HUDEP-2 (cell line): ENCODE results near the gene ZNF341.

Source experiments
- DNase-seq, 76 experiments: peaks; one replicate each; lab custom pipeline; 2025; ENCODE audit not compliant: unreplicated experiment in 76 of 76; lab: John Stamatoyannopoulos, UW

ZNF341 gene

DNA sequence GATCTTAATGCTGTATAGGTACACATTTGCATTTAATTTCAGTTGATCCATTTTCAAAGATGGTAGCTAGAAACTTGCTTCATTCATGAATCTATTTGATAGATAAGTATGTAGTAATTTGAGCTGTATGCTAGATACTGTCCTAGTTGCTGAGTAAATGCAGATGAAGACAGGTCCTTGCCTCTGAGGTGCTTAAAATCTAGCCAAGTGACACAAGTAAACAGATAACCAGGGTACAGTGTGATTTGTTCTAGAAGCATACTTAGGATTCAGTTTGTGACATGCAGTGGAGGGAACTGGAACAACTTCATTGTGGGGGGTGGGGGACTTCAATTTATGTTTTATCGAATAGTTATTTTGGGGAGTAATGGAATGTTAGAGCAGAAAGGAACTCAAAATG, 88.6 kb downstream of the ZNF341 start:
- DNase-seq = no peak

DNA sequence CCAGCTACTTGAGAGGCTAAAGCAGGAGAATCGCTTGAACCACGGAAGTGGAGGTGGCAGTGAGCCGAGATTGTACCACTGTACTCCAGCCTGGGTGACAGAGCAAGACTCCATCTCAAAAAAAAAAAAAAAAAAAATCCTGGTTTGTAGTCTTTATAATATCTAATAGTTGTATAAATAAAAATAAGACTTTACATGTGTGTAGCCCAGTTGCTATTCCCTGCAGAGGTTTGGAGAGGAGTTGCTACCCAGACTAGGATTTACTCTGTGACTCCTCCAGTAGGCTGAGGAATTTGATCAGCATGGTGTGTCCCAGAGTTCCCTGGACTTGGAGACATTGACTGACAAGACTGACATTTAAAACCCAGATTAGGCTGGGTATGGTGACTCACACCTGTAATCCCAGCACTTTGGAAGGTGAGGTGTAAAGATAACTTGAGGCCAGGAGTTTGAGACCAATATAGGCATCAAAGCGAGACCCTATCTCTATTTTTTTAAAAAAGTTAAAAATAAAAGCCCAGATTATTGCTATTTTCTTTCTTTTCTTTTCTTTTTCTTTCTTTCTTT, 89.6 kb downstream of the ZNF341 start:
- no peak for DNase-seq

DNA sequence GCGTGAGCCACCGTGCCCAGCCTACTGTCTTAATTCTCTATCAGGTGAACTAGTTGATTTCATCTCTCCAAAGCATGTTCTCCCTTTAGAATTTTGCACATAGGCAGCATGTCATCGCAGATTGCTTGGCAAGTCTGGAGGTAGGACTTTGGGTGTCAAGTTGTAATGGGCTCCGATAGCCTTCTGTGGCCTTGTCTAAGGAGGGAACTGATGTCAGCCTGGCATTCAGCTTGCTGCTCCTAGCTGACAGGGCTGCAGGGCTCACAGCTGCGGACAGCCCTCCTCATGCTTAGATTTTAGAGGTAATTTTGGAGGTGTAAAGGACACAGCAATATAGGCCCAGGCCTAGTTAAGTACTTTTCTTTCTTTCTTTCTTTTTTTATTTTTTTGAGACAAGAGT, 90.6 kb downstream of the ZNF341 start:
- no peak for DNase-seq

DNA sequence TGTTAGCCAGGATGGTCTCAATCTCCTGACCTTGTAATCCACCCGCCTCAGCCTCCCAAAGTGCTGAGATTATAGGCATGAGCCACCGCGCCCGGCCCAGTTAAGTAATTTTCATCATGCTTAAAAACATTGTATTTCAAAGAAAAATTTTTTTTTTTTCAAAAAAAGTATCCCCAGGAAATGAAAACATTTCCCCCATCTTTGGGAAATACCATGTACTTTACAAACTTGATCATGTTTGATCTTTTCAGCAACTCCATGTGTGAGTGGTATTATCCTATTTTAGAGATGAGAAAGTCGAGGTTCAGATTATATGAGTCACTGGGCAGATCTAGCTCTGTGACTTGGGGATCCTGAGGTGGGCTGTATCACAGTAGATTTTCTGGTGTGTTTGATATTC, 91.2 kb downstream of the ZNF341 start:
- DNase-seq = no peak

DNA sequence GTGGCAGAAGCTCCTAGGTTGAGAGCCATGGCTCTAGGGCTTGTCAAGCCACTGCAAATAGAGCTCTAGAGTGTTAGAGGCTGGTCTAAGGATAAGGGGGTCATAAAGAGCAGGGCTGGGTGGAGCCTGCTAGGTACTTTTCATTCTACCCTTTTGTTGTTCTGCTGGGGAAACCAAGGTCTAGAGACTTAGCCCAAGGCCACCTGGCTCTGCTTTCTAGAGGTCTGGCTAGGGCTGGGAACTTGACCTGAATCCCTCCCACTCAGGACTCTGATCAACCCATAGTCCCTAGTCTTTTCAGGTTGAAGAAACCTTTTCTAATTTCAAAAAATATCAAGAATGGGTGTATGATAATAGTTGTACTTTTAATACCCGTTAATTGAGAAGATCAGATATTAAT, 93.1 kb downstream of the ZNF341 start:
- no peak for DNase-seq

DNA sequence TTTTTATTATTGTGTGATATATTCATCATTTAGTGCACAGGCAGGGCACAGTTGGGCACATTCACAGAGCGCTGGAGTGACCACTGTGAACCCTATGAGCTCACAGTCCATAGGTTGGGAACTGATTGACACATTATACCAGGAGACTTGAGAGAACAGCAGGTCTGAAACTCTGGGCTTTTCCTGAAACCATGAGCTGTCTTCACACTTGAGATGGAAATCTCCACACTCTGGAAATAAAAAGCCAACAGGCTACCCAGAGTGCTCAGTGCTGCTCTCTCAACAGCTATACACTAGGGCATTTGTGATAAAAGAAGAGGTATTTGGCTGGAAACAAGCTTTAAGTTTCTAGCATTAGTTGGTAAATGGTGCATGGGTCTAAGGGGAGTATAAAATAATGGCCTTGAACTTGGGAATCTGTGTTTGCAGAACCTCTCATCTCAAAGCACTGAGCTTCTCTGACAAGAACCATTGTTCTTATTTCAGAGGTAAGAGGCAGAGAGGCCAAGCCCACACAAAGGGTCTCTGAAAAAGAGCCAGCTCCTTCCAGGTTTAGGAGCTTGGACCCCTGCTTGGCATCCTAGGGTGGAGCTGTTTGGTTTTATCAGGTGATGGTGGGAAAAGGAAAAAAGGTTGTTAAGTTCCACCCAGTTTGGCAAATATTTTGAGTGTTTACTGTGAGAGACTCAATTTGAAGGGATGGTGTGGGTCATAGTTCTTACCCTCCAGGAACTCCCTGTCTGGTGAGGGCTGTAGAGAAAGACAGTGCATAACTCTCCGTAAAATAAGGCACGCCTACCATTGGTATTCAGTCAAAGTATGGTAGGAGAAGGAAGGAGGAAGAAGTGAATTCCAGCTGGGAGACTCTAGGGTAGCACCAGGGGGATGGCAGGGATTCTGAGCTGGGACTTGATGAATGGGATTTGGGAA, 93.8 kb downstream of the ZNF341 start:
- DNase-seq = no peak

DNA sequence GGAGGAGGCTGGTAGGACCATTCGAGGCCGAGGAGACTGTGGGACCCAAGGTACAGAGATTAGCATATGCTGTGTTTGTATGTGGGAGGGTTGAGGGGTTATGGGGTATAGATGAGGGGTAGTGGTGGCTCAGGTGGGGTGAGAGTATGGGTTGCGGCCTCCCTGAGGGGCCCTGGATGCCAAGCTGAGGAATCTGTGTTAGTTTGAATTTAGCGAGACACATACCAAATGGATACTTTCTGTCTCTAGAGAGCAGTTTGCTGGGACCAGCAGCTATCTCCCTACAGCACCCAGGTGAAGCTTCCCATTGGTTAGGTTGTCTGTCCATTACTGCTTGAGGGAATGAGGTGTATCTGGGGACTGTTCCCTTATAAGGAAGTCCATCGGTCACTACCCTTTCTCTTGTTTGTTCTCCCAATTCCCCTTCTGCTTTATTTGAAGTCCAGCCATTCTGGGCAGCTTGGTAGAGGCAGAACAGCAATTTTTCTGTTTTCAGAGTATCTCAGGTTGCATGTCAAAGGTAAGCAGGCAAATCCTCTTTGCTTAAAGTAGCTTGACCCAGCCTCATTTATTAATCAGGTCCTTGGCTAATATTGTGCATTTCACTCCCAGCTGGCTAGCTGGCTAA, 94.6 kb downstream of the ZNF341 start:
- DNase-seq = no peak

DNA sequence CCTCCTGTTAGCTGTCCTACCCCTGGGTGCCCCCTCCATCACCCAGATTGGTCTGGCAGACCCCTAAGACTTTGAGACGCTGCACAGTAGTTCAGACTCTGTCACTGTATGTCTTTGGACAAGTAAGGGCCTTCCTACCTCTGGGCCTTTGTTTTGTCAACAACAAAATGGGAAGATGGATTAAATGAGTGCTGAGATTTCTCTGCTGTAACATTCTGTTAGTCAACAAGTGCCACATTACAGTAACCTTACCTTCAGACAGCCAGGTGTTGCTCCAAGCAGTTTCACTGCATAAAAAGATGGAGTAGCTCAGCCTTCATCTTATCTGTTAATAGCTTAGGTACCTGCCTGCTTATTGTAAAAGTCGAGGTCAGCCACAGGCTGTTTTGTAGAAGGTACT, 95.3 kb downstream of the ZNF341 start:
- DNase-seq = no peak

DNA sequence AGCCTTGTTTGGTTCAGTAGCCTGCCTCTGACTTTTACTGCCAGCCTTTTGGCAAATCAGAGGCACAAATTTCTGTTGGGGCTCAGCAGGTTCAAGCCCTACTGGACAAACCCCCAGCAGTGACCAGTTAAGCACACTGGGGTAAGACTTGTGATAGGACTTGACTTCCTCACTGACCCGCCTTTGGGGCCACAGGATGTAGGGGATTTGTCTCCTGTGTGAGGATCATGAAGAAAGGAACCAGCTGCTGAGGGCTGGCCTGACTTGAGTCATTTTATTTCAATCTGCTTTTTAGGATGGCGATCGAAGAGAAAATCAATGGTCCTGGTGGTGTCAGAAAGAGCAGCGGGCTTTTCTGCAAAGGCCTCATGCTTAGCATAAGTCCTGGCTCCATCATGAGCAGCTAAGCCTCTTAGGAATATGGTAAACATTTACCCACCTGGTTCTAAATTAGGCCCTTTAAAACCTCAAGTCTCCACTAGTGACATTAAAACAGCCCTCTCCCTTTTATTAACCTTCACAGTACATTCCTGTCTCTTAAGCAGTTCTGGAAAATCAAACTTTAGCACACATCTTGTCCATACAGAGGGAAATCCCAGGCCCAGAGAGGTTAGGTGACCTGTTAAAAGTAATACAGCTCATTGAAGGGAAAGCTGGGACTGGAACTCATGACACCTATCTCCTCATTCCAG, 96.0 kb downstream of the ZNF341 start:
- DNase-seq = no peak

DNA sequence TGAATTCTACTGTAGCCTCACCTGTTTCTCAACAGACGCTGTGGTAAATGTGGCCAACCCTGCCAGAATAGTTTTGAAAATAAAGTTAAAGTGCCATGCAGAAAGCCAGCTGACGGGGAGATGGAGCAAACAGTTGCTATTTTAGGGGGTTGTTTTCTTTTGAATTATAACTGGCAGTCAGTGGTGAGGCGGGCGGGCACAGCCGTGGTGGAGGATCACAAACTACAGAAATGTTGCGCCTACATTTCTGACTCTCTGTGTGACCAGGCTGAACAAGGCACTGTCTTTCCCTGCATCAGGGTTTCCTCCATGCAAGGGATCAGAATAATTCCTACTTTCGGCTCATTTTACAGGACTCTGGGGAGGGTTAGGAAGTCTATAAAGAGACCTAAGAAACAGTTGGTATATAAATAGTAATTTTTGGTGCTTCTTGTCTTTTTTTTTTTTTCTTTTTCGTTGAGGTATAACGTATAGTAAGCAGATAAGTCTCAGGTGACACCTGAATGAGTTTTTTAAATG, 96.6 kb downstream of the ZNF341 start:
- DNase-seq = no peak

DNA sequence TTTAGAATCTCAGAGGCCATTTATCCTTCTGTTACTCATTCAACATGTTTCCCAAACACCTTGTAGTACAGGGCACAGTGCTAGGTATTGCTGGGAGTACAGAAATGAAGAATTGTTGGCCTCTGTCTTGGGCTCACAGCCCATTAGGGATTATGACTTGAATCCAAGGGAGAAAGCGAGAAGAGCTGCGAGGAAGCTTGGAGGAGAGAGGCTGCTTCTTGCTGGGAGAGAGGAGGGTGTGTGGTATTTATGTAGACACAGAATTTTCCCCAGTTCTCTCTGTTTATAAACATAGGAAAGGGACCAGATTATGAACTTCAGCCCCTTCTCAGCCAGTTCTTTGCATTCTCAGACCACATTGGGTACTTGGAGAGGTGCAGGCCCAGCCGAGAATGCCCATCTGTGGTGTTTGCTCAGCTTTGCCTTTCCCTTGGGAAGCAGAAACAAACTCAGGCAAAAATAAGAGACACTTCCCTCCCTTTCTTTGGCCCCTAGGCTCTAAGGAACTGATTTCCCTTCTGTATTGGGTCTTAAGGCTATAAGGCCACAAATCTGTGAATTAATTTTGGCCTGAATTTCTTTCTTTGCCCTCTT, 97.3 kb downstream of the ZNF341 start:
- DNase-seq = no peak

DNA sequence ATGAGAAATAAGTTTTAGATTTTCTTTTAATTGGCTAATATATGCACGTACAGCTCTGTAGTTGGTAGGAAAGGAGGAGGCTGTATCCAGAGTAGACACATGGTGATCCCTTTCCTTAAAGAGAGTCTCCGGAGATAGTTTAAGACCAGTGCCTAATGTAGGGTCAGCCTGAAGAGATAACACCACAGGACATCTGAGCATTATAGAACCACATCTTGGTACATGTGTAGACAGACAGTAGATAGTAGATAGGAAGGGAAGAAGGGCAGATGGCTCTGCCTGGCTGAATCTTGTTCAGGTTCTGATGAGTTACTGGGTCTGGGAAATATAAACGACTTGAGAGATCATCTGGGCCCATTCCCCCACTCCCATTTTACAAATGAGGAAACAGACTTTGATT, 97.8 kb downstream of the ZNF341 start:
- peak in 2 of 76 experiments; percentile 6 to 16 for DNase-seq

DNA sequence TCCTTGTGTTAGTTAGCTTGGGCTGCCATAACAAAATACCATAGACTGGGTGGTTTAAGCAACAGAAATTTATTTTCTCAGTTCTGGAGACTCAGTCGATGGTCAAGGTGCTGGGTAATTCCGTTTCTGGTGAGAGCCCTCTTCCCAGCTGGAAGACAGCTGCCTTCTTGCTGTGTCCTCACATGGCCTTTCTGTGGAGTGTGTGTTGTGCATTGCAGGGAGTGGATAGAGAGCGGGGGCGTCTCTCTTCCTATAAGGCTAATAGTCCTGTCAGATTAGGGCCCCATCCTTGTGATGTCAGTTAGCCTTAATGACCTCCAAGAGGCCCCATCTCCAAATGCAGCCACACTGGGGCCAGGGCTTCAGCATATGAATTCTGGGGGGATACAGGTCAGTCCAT, 98.6 kb downstream of the ZNF341 start:
- no peak for DNase-seq

DNA sequence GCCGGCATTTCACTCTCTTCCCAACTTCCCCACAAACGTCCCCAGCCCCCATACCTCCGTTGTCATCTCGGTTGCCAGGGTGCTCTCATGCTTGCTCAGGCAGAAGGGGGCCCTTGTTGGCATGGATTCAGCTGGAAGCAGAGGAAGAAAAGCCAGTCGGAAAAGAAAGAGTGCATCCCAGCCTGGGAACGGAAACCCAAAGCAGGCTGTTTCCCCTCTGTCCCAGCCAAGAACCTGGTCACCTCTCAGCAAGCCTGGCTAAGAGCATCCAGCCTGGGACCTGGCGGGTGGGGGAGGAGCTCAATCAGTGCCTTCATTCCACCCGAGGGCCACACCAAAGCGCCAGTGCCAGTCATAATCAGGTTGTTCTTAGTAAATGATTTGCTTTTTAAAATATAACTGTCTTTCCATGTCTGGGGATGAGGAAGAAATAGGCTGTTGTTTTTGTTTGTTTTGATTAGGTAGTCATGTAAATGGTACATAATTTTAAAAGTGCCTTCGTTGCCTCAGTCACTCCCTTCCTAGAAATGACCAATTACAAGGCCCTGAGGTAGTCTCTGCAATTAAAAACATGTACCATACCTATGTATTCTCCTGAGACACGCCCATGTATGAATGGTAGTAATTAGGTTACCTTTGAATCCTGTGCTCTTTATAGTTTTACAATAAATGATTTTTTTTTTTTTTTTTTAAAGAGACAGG, 100.5 kb downstream of the ZNF341 start:
- DNase-seq = no peak

DNA sequence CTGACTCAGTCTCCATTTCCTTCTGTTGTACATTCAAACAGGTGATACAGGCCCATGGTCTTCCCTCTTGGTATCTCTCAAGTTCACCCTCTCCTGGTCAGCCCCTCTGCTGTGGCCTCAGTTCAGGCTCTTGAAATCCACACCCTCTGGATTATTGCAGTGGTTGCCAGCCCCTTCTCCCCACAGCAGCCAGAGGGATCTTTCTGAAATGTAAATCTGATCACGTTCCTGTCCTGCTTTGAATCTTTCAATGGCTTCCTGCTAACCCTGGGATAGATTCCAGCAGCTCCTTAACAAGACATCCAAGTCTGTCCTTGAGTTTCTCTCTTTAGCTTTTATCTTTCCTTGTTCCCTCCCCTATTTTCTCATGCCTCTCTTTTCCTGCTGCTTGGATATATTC, 101.5 kb downstream of the ZNF341 start:
- no peak for DNase-seq

DNA sequence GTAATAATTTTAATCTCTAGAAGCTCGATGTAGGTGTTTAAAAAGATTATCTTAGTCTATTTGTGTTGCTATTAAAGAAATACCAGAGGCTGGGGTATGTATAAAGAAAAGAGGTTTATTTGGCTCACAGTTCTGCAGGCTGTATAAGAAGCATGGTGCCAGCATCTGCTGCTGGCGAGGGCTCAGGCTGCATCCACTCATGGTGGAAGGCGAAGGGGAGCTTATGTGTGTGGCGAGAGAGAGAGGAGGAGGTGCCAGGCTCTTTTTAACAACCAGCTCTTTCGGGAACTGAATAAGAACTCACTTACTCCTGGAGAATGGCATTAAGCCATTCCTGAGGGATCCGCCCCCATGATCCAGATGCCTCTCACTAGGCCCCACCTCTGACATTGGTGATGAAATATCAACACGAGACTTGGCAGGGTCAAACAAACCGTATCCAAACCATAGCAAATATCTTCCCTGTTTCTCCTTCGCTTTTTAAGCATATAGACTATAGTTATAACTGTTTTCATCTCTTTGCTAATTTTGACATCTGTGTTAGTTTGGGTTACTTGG, 103.9 kb downstream of the ZNF341 start:
- DNase-seq = no peak

DNA sequence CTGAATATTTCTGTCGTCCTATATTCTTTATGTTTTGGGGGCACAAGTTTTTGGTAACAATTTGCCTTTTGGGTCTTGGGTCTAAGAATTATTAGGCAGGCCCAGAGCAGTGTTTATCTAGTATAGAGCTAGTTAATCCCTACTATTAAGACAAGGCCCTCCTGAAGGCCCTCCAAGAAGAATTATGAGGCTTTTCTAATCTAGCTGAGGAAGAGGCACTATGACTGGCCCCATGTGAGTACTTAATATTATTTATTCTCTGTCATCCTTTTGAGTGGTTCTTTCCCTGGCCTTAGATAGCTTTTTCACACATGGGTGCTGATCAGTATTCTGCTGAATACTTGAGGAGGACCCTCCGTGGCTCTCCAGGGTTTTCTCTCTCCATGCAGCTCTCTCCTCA, 104.5 kb downstream of the ZNF341 start:
- no peak for DNase-seq

DNA sequence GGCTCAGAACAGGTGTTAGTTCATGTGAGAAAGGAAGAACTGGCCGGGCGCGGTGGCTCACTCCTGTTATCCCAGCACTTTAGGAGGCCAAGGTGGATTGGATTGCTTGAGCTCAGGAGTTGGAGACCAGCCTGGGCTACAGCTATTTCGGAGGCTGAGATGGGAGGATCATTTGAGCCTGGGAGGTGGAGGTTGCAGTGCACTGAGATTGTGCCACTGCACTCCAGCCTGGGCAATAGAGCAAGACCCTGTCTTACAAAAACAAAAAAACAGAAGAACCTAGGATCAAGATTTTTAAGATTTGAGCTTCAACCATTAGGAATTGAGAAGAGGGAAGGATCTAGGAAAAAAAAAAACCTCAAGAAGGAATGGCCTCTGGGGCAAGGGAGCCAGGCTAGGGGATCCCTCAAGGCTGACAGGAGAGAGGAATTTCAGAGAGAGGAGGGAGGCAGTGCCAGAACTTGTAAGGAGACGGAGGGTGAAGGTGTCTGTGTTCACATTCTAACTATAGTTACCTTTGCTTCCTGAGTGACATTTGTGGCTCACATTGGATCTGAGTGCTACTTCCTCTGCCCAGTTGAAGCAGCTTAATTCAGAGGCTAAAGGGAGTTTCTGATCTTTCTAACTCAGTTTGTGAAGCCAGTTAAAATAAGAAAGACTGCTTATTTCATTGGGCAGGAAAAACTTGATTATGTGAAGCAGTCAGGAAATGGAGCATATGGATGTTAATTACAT, 105.5 kb downstream of the ZNF341 start:
- DNase-seq = no peak
